Calu3 (cell line): Measurements from ENCODE around the gene PIK3C2G. TPM values are rescaled to one million over a fixed set of nuclear protein-coding genes. Genes with fewer than 3 reads are reported as not detected.
"Not testable (repeated sequence)": the region's sequence is repeated elsewhere in the genome, so short reads cannot be mapped to it uniquely, and the experiment has no call there.

Experiments
- BruUV-seq: library from RNA; stranded (reverse); fragments of 400-500 nt; replicated peaks from 2 replicates; lab custom pipeline; 2021; lab: Mats Ljungman, UMichigan
- CTCF ChIA-PET: fragments of 300-600 bp; sonication (Branson Sonifier 250); formaldehyde crosslinking; loops from one replicate; lab custom pipeline; 2022; ENCODE audit warnings: antibody characterized with exemption; lab: Charles Lee
- DNase-seq: peaks from one replicate; pipeline ENCODE4 v3.0.0; 2022
- H3K27ac Mint-ChIP-seq: one replicate; pipeline ENCODE4 v1.8.0; 2022; ENCODE audit warnings: mixed read lengths; ENCODE audit not compliant: unreplicated experiment
- H3K27me3 Mint-ChIP-seq: one replicate; pipeline ENCODE4 v1.8.0; 2022; ENCODE audit warnings: mixed read lengths; ENCODE audit not compliant: unreplicated experiment
- H3K36me3 Mint-ChIP-seq: one replicate; pipeline ENCODE4 v1.8.0; 2022; ENCODE audit warnings: mild to moderate bottlenecking, moderate library complexity, mixed read lengths; ENCODE audit not compliant: insufficient read depth, unreplicated experiment
- H3K4me1 Mint-ChIP-seq: one replicate; pipeline ENCODE4 v1.8.0; 2022; ENCODE audit warnings: mild to moderate bottlenecking, low read depth, mixed read lengths; ENCODE audit not compliant: unreplicated experiment
- H3K4me3 Mint-ChIP-seq: one replicate; pipeline ENCODE4 v1.8.0; 2022; ENCODE audit warnings: mild to moderate bottlenecking, low read depth, moderate library complexity, mixed read lengths; ENCODE audit not compliant: unreplicated experiment
- H3K9me3 Mint-ChIP-seq: one replicate; pipeline ENCODE4 v1.8.0; 2022; ENCODE audit warnings: low read depth, mixed read lengths; ENCODE audit not compliant: unreplicated experiment
- intact Hi-C: fragments of 100-400 bp; cut with micrococcal nuclease; formaldehyde crosslinking; loops from one replicate; pipeline ENCODE4 v1.10.0; 2022; ENCODE audit not compliant: unreplicated experiment
- total RNA-seq: library from RNA; stranded (reverse); gene quantifications from 2 replicates; pipeline ENCODE4 v1.2.3, GENCODE V29; 2022
- TF ChIP-seq, protein P1 (sequence below): fragments of 200-600 bp; IDR thresholded peaks from one replicate; pipeline ENCODE4 v1.8.0; 2022; ENCODE audit warnings: antibody characterized with exemption; ENCODE audit not compliant: unreplicated experiment

The PIK3C2G gene
- total RNA-seq, 1 experiment from 2014 or later = 24.0 TPM

DNA sequence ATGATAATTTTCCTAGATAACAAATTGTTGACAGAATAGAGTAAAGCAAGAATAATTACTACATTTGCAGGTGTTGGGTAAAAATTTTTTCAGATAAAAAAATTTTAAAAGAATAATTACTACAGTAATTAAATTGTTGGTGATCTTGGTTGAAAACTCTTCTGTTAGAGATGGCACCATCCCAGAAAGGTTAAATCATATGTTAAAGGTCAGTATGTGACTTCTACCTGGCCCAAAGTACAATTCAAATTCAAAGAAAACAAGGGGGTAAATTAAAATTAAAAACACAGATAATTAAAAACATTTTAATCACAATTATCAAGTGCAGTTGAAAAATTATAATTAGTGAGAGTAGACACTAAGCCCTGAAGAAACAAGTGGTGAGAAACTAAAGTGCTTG lies 18.1 kb upstream of the PIK3C2G start:
- peak overlapping the region; percentile 96 for H3K27ac Mint-ChIP-seq
- CTCF ChIA-PET = no interaction called here
- intact Hi-C loops = loop anchor here (2.0 kb wide), 1 partner anchor 94 kb away; no protein-coding TSS in a partner anchor
- no peaks in the 10 kb centered on the region for H3K9me3 Mint-ChIP-seq
- BruUV-seq = TSS peak; percentile 71
- TF ChIP-seq, protein P1, sequence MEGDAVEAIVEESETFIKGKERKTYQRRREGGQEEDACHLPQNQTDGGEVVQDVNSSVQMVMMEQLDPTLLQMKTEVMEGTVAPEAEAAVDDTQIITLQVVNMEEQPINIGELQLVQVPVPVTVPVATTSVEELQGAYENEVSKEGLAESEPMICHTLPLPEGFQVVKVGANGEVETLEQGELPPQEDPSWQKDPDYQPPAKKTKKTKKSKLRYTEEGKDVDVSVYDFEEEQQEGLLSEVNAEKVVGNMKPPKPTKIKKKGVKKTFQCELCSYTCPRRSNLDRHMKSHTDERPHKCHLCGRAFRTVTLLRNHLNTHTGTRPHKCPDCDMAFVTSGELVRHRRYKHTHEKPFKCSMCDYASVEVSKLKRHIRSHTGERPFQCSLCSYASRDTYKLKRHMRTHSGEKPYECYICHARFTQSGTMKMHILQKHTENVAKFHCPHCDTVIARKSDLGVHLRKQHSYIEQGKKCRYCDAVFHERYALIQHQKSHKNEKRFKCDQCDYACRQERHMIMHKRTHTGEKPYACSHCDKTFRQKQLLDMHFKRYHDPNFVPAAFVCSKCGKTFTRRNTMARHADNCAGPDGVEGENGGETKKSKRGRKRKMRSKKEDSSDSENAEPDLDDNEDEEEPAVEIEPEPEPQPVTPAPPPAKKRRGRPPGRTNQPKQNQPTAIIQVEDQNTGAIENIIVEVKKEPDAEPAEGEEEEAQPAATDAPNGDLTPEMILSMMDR = no peak
- no peaks in the 10 kb centered on the region for H3K27me3 Mint-ChIP-seq
- peaks cover 24% of the 10 kb centered on the region for H3K4me1 Mint-ChIP-seq
- peaks cover 35% of the 10 kb centered on the region for H3K36me3 Mint-ChIP-seq
- peak overlapping the region; percentile 56 for H3K4me3 Mint-ChIP-seq
- no peak for DNase-seq

DNA sequence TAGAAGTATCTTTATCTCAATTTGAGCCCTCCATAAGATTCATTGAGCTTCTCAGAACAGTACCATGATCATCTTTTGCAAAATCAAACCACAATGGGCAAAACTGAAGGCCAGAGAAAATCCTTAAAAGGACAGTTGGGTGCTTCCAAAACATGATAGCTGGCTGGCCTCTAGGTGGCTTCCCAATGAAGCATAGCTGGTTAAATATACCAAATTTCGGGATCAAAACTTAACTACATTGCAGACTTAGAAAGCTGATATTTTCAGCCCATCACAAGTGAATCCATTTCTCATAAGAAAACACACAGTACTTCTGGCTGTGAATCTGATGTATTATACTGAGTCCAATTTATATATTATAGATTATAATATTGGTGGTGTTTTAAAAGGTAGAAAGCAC lies 15.3 kb upstream of the PIK3C2G start:
- Mint-ChIP-seq H3K4me3 (no peak overlapping the region), H3K36me3 (peaks cover 44% of the 10 kb centered on the region), H3K9me3 (no peaks in the 10 kb centered on the region), H3K27me3 (no peaks in the 10 kb centered on the region), H3K4me1 (peaks cover 21% of the 10 kb centered on the region), H3K27ac (peak overlapping the region; percentile 23)
- CTCF ChIA-PET = interaction anchor here (0.6 to 1.6 kb wide), 7 partner anchors 8 to 182 kb away, joined by 3 to 6 read pairs (median 4); no protein-coding TSS in a partner anchor
- DNase-seq = no peak
- BruUV-seq = no TSS peak
- TF ChIP-seq, protein P1 = no peak
- intact Hi-C loops = no loop called here

- Mint-ChIP-seq H3K4me3 (no peak overlapping the region), H3K27me3 (no peaks in the 10 kb centered on the region), H3K27ac (no peak overlapping the region), H3K4me1 (peaks cover 24% of the 10 kb centered on the region), H3K36me3 (peaks cover 38% of the 10 kb centered on the region), H3K9me3 (no peaks in the 10 kb centered on the region)
- no TSS peak for BruUV-seq
- CTCF ChIA-PET = interaction anchor here (0.9 to 1.7 kb wide), 5 partner anchors 11 to 109 kb away, joined by 3 to 16 read pairs (median 4); partner anchors contain the start of gene PIK3C2G
- intact Hi-C loops = loop anchor here (2.0 to 10.0 kb wide), 5 partner anchors 52 to 884 kb away; no protein-coding TSS in a partner anchor
- DNase-seq = peak; percentile 56
- TF ChIP-seq, protein P1 = peak; percentile 48
Observed at GRCh38 chr12:18250313-18250916, 10.9 kb upstream of the PIK3C2G start.

DNA sequence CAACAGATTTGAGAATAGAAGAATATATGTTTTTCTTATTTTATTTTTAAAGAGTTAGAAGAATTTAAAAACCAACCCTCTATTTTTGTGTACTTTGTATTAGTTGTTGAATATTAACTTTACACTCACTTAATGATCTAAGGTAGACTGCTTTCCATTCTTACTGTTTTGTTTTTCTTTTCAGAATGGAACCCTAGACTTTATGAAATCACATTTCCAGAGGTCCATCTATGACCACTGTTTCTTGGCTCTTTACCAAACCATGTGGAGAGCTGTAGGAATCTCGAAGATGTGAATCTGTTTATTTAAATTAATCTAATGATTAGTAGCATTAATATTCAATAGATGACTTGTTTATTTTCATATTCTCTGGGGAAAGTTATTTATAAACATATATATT lies 7.2 kb upstream of the PIK3C2G start:
- H3K27me3 Mint-ChIP-seq = no peaks in the 10 kb centered on the region
- no peak for DNase-seq
- no TSS peak for BruUV-seq
- intact Hi-C loops = loop anchor here (5.0 to 10.0 kb wide), 3 partner anchors 173 to 881 kb away; no protein-coding TSS in a partner anchor
- TF ChIP-seq, protein P1 = no peak
- peak overlapping the region; percentile 46 for H3K4me3 Mint-ChIP-seq
- no peaks in the 10 kb centered on the region for H3K9me3 Mint-ChIP-seq
- H3K4me1 Mint-ChIP-seq = peaks cover 43% of the 10 kb centered on the region
- CTCF ChIA-PET = interaction anchor here (1.2 kb wide), 1 partner anchor 8 kb away, joined by 4 read pairs; no protein-coding TSS in a partner anchor
- peaks cover 31% of the 10 kb centered on the region for H3K36me3 Mint-ChIP-seq
- peak overlapping the region; percentile 83 for H3K27ac Mint-ChIP-seq

GRCh38 chr12:18255004-18255403 lies 6.3 kb upstream of the PIK3C2G start:
- CTCF ChIA-PET = interaction anchor here (1.2 kb wide), 1 partner anchor 9 kb away, joined by 4 read pairs; no protein-coding TSS in a partner anchor
- H3K27ac Mint-ChIP-seq = peak overlapping the region; percentile 85
- not testable (repeated sequence) for DNase-seq, BruUV-seq, H3K9me3 Mint-ChIP-seq, H3K27me3 Mint-ChIP-seq
- peak overlapping the region; percentile 65 for H3K4me3 Mint-ChIP-seq
- H3K36me3 Mint-ChIP-seq = peaks cover 29% of the 10 kb centered on the region
- H3K4me1 Mint-ChIP-seq = peaks cover 37% of the 10 kb centered on the region
- intact Hi-C loops = loop anchor here (10.0 kb wide), 1 partner anchor 880 kb away; no protein-coding TSS in a partner anchor
